ENCODE data around the gene PEX12. TPM values are rescaled to one million over a fixed set of nuclear protein-coding genes. Genes with fewer than 3 reads are reported as not detected.

The PEX12 gene
- total and polyA plus RNA-seq, 9 of the 15 experiments (the other 6 are each of a cell fraction or from before 2014, with no cell fraction given): 4.0 to 12.4 (median 6.4) TPM

GRCh38 chr17:35578197-35578928 is at the start of gene PEX12 (continued):
- TF ChIP-seq SMAD4 (CRISPR knock-in tag; conservative IDR thresholded peaks at IDR 0.05) (0 out of 2 replicates have a peak, but pooled peaks have one; percentile 18), SFPQ (IDR thresholded peaks at IDR 0.05; ENCODE audit: low read depth, low read length) (no peak), KDM5B (IDR thresholded peaks at IDR 0.05; ENCODE audit: insufficient replicate concordance, low read depth, low read length) (peak; percentile 87), MTA1 (IDR thresholded peaks at IDR 0.05; ENCODE audit: borderline replicate concordance) (peak; percentile 97), NELFE (IDR thresholded peaks at IDR 0.05; ENCODE audit: insufficient read depth, insufficient read length) (no peak), SIN3B (IDR thresholded peaks at IDR 0.05; ENCODE audit: low read depth) (peak; percentile 73), ZKSCAN8 (CRISPR knock-in tag; IDR thresholded peaks at IDR 0.05) (peak; percentile 49; the same call in 1 of the 2 replicates), BRF2 (IDR thresholded peaks at IDR 0.05; ENCODE audit: borderline replicate concordance, insufficient read depth, insufficient read length) (no peak), NEUROD1 (IDR thresholded peaks at IDR 0.05; ENCODE audit: borderline replicate concordance, low read depth, low read length, partially characterized antibody) (peak; percentile 75), NR0B1 (IDR thresholded peaks at IDR 0.05; ENCODE audit: partially characterized antibody) (no peak), GTF2A2 (tag; IDR thresholded peaks at IDR 0.05) (no peak), ZNF695 (CRISPR knock-in tag; IDR thresholded peaks at IDR 0.05) (no peak), TSHZ1 (CRISPR knock-in tag; IDR thresholded peaks at IDR 0.05) (no peak), HDAC8 (tag; IDR thresholded peaks at IDR 0.05) (0 out of 2 replicates have a peak, but pooled peaks have one; percentile 31), E2F4 (CRISPR knock-in tag; IDR thresholded peaks at IDR 0.05; ENCODE audit: low read depth) (no peak), RCOR1 (IDR thresholded peaks at IDR 0.05; ENCODE audit: borderline replicate concordance in 1 of 2, low read depth in 2 of 2, low read length in 2 of 2) (no peak), ZNF384 (IDR thresholded peaks at IDR 0.05; ENCODE audit: low read depth, low read length) (no peak)

Data from K562 (cell line).